Measurements from ENCODE around the gene PRMT3.
"Not testable (repeated sequence)": the region's sequence is repeated elsewhere in the genome, so short reads cannot be mapped to it uniquely, and the experiment has no call there.

Gene PRMT3

GRCh38 chr11:20457934-20458680, 70.6 kb downstream of the PRMT3 start:
- no peak for DNase-seq

- DNase-seq: no peak
Measured at GRCh38 chr11:20458905-20459632, 71.6 kb downstream of the PRMT3 start.

GRCh38 chr11:20459865-20460264, 72.3 kb downstream of the PRMT3 start:
- no peak for DNase-seq

- no peak for DNase-seq
Measured at GRCh38 chr11:20464518-20464917, 77.0 kb downstream of the PRMT3 start.

GRCh38 chr11:20467487-20468185, 80.1 kb downstream of the PRMT3 start:
- no peak for DNase-seq

GRCh38 chr11:20470348-20470747, 82.8 kb downstream of the PRMT3 start:
- no peak for DNase-seq

GRCh38 chr11:20471929-20472328, 84.4 kb downstream of the PRMT3 start:
- DNase-seq: not testable (repeated sequence)

GRCh38 chr11:20474176-20474881, 86.8 kb downstream of the PRMT3 start:
- DNase-seq: no peak

- no peak for DNase-seq
Measured at GRCh38 chr11:20474882-20475517, 87.5 kb downstream of the PRMT3 start.

GRCh38 chr11:20477418-20478090, 90.0 kb downstream of the PRMT3 start:
- DNase-seq: no peak

GRCh38 chr11:20479513-20479912, 92.0 kb downstream of the PRMT3 start:
- DNase-seq: no peak

- DNase-seq: no peak
Measured at GRCh38 chr11:20483931-20484330, 96.4 kb downstream of the PRMT3 start.

GRCh38 chr11:20484416-20484815, 96.9 kb downstream of the PRMT3 start:
- not testable (repeated sequence) for DNase-seq

GRCh38 chr11:20488352-20488751, 100.8 kb downstream of the PRMT3 start:
- no peak for DNase-seq

GRCh38 chr11:20489948-20490347, 102.4 kb downstream of the PRMT3 start:
- no peak for DNase-seq

GRCh38 chr11:20493340-20493739, 105.8 kb downstream of the PRMT3 start:
- DNase-seq: no peak

GRCh38 chr11:20497124-20497792, 109.7 kb downstream of the PRMT3 start:
- DNase-seq: no peak

GRCh38 chr11:20501252-20501651, 113.7 kb downstream of the PRMT3 start:
- no peak for DNase-seq

- no peak for DNase-seq
Measured at GRCh38 chr11:20501971-20502370, 114.5 kb downstream of the PRMT3 start.

GRCh38 chr11:20511982-20512381, 124.5 kb downstream of the PRMT3 start:
- no peak for DNase-seq

GRCh38 chr11:20512869-20513268, 125.4 kb downstream of the PRMT3 start:
- DNase-seq: no peak

Measured in 8988T (cell line).